ENCODE measurements around the gene LRRC61.
"Not testable (repeated sequence)": the region's sequence is repeated elsewhere in the genome, so short reads cannot be mapped to it uniquely, and the experiment has no call there.

Gene LRRC61

GRCh38 chr7:150322833-150323681 lies at the start of gene LRRC61, which contains the start of gene ACTR3C:
Gene LRRC61, plus strand, starts transcription at chr7:150323355. Its CDS starts 13,507 bp downstream, at chr7:150336862.
Gene ACTR3C, minus strand, starts transcription at chr7:150323545. Its CDS starts 28,249 bp downstream, at chr7:150295296.
- no peak for DNase-seq

GRCh38 chr7:150276132-150276695 lies 46.9 kb upstream of the LRRC61 start:
- not testable (repeated sequence) for DNase-seq

- not testable (repeated sequence) for DNase-seq
Observed at GRCh38 chr7:150278383-150278782, 44.8 kb upstream of the LRRC61 start.

- DNase-seq = not testable (repeated sequence)
Observed at GRCh38 chr7:150281681-150282403, 41.3 kb upstream of the LRRC61 start.

GRCh38 chr7:150283111-150283510 lies 40.0 kb upstream of the LRRC61 start:
- DNase-seq = not testable (repeated sequence)

- DNase-seq = not testable (repeated sequence)
Observed at GRCh38 chr7:150283608-150284007, 39.5 kb upstream of the LRRC61 start.

GRCh38 chr7:150285849-150286754 lies 37.1 kb upstream of the LRRC61 start:
- DNase-seq = peak; percentile 4

- DNase-seq = not testable (repeated sequence)
Observed at GRCh38 chr7:150287815-150288214, 35.3 kb upstream of the LRRC61 start.

GRCh38 chr7:150288816-150289215 lies 34.3 kb upstream of the LRRC61 start:
- DNase-seq = not testable (repeated sequence)

GRCh38 chr7:150290317-150290716 lies 32.8 kb upstream of the LRRC61 start:
- DNase-seq = not testable (repeated sequence)

GRCh38 chr7:150295027-150295426 lies 28.1 kb upstream of the LRRC61 start:
- DNase-seq = not testable (repeated sequence)

- not testable (repeated sequence) for DNase-seq
Observed at GRCh38 chr7:150295614-150296013, 27.5 kb upstream of the LRRC61 start.

GRCh38 chr7:150296802-150297201 lies 26.4 kb upstream of the LRRC61 start:
- not testable (repeated sequence) for DNase-seq

- DNase-seq = not testable (repeated sequence)
Observed at GRCh38 chr7:150297978-150298377, 25.2 kb upstream of the LRRC61 start.

- DNase-seq = not testable (repeated sequence)
Observed at GRCh38 chr7:150302908-150303310, 20.2 kb upstream of the LRRC61 start.

GRCh38 chr7:150304499-150305258 lies 18.5 kb upstream of the LRRC61 start:
- not testable (repeated sequence) for DNase-seq

GRCh38 chr7:150305259-150305902 lies 17.8 kb upstream of the LRRC61 start:
- DNase-seq = not testable (repeated sequence)

GRCh38 chr7:150305903-150306284 lies 17.3 kb upstream of the LRRC61 start:
- DNase-seq = not testable (repeated sequence)

- not testable (repeated sequence) for DNase-seq
Observed at GRCh38 chr7:150306377-150306776, 16.8 kb upstream of the LRRC61 start.

- DNase-seq = no peak
Observed at GRCh38 chr7:150307129-150307528, 16.0 kb upstream of the LRRC61 start.

GRCh38 chr7:150307904-150308303 lies 15.3 kb upstream of the LRRC61 start:
- no peak for DNase-seq
